ENCODE measurements around the gene CRKL.

Gene CRKL

DNA sequence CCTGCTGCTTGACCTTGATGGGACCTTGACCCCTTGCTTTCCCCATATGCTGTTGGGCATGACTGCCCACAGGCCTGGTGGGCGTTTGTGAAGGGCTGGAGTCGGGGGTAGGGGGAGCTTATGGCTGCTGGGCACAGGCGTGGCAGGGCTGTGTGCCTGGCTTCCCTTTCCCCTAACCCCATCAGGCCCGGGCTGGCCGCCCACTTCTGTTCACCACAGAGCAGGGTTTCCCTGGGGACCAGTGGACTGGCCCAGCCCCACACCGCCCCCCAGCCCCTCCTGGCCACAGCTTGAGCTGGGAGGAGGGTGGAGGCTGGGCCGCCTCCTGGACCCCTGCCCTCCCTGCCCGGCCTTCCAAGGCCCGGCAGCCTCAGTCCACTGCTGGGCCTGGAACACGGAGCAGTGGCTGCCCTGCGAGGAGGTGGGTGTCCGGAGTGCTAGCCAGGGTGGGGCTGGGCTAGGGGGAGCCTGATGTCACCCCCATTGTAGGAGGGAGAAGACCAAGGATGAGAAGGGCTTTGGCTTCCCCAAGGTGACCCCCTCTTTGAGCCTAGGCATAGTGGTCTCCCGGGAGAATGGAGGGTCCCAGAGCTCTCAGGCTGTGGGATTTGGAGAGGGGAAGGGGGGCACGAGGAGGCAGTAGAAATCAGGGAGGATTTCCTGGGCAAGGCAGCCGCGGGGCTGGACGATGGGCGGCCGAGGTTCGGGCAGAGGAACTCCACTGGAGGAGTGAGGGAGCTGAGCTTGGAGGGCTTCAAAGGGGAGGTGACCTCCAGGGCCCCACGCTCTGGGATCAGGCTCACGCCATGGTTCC is 49.9 kb downstream of the CRKL start, which contains the start of gene AIFM3:
AIFM3 (plus strand) TSS at position 373 of the 814 bp plus-strand sequence. CDS start 690 bp downstream, outside the sequence.
- no peak for TF ChIP-seq TEAD4 (IDR thresholded peaks at IDR 0.05)
- TF ChIP-seq TCF12 (IDR thresholded peaks at IDR 0.05; ENCODE audit: low read depth): no peak
- no peak for TF ChIP-seq CREB1 (IDR thresholded peaks at IDR 0.05; ENCODE audit: low read depth)
- no peak for TF ChIP-seq TAF1 (IDR thresholded peaks at IDR 0.05; ENCODE audit: low read depth)
- TF ChIP-seq YY1 (IDR thresholded peaks at IDR 0.05; ENCODE audit: low read depth): no peak
- TF ChIP-seq EP300 (IDR thresholded peaks at IDR 0.05; ENCODE audit: borderline replicate concordance): no peak
- TF ChIP-seq CEBPB (IDR thresholded peaks at IDR 0.05): no peak
- TF ChIP-seq, protein P1, sequence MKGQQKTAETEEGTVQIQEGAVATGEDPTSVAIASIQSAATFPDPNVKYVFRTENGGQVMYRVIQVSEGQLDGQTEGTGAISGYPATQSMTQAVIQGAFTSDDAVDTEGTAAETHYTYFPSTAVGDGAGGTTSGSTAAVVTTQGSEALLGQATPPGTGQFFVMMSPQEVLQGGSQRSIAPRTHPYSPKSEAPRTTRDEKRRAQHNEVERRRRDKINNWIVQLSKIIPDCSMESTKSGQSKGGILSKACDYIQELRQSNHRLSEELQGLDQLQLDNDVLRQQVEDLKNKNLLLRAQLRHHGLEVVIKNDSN (IDR thresholded peaks at IDR 0.05): no peak
- no peak for TF ChIP-seq FOXM1 (IDR thresholded peaks at IDR 0.05; ENCODE audit: borderline replicate concordance, low read depth)

DNA sequence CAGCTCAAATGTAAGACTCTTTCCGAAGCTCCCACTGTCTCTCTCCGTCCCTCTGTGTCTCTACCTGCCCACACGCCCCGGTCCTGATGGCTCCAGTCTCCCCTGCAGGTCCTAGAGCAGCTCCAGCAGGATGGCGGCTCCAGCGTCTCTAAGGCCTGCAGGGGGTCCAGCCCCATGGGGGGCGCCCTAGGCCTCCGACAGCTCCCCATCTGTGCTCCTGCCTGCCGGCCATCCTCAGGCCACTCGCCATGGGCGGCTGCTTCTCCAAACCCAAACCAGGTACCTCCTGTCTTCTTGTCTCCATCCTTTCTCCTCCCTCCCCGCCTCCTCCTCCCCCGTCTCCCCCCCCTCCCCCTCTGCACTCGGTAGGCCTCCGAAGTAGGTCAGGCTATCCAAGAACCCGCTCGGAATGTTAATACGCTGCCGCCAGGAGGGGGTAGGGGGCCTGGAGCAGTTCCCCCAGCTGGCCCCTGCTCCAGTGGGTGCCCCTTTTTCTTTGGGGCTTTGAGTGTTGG is 50.5 kb downstream of the CRKL start:
- no peak for TF ChIP-seq TCF12 (IDR thresholded peaks at IDR 0.05; ENCODE audit: low read depth)
- TF ChIP-seq, protein P2, sequence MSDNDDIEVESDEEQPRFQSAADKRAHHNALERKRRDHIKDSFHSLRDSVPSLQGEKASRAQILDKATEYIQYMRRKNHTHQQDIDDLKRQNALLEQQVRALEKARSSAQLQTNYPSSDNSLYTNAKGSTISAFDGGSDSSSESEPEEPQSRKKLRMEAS (IDR thresholded peaks at IDR 0.05): no peak
- TF ChIP-seq, protein P3, sequence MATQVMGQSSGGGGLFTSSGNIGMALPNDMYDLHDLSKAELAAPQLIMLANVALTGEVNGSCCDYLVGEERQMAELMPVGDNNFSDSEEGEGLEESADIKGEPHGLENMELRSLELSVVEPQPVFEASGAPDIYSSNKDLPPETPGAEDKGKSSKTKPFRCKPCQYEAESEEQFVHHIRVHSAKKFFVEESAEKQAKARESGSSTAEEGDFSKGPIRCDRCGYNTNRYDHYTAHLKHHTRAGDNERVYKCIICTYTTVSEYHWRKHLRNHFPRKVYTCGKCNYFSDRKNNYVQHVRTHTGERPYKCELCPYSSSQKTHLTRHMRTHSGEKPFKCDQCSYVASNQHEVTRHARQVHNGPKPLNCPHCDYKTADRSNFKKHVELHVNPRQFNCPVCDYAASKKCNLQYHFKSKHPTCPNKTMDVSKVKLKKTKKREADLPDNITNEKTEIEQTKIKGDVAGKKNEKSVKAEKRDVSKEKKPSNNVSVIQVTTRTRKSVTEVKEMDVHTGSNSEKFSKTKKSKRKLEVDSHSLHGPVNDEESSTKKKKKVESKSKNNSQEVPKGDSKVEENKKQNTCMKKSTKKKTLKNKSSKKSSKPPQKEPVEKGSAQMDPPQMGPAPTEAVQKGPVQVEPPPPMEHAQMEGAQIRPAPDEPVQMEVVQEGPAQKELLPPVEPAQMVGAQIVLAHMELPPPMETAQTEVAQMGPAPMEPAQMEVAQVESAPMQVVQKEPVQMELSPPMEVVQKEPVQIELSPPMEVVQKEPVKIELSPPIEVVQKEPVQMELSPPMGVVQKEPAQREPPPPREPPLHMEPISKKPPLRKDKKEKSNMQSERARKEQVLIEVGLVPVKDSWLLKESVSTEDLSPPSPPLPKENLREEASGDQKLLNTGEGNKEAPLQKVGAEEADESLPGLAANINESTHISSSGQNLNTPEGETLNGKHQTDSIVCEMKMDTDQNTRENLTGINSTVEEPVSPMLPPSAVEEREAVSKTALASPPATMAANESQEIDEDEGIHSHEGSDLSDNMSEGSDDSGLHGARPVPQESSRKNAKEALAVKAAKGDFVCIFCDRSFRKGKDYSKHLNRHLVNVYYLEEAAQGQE (IDR thresholded peaks at IDR 0.05; ENCODE audit: low read depth): no peak
- TF ChIP-seq ZBTB7A (IDR thresholded peaks at IDR 0.05; ENCODE audit: low read depth): no peak
- TF ChIP-seq, protein P1 (IDR thresholded peaks at IDR 0.05): no peak
- TF ChIP-seq TEAD4 (IDR thresholded peaks at IDR 0.05): no peak
- TF ChIP-seq TAF1 (IDR thresholded peaks at IDR 0.05; ENCODE audit: low read depth): no peak
- no peak for TF ChIP-seq EGR1 (IDR thresholded peaks at IDR 0.05)
- TF ChIP-seq NFIC (IDR thresholded peaks at IDR 0.05): no peak
- no peak for TF ChIP-seq CREB1 (IDR thresholded peaks at IDR 0.05; ENCODE audit: low read depth)
- TF ChIP-seq YY1 (IDR thresholded peaks at IDR 0.05; ENCODE audit: low read depth): no peak

DNA sequence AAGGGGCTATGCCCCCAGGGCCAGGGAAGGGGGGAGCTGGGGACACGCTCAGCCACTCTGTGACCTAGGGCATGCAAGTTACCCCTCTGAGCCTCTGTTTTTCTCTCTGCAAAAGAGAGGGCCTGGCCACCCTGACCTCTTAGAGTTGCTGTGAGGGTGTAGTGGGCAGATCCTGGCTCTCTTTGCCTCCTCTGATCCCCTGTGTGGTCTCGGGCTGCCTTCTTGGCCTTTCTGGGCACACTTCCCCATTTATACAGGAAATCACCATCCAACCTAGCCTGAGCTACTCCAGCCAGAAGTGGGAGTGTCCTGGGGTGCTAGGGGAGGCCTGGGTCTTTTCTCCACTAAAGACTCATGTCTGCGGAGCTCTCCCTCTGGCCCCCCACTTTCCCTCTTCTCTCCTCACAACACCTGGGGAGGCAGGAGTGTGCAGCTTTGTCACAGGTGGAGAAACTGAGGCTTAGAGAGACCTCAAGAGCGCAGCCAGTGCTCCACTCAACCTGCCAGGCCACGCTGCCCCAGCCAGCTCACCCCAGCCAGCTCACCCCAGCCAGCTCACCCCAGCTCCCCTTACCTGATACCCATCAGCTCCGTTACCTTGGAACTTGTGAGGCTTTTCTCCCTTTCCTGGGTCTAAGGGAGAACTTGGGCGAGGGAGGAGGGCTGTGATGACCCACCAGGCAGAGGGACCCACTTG is 51.2 kb downstream of the CRKL start:
- no peak for TF ChIP-seq TAF1 (IDR thresholded peaks at IDR 0.05; ENCODE audit: low read depth)
- no peak for TF ChIP-seq CEBPB (IDR thresholded peaks at IDR 0.05)
- TF ChIP-seq, protein P2 (IDR thresholded peaks at IDR 0.05): no peak
- TF ChIP-seq, protein P3 (IDR thresholded peaks at IDR 0.05; ENCODE audit: low read depth): no peak
- TF ChIP-seq EP300 (IDR thresholded peaks at IDR 0.05; ENCODE audit: borderline replicate concordance): no peak
- no peak for TF ChIP-seq FOXM1 (IDR thresholded peaks at IDR 0.05; ENCODE audit: borderline replicate concordance, low read depth)
- no peak for TF ChIP-seq ZBTB7A (IDR thresholded peaks at IDR 0.05; ENCODE audit: low read depth)
- no peak for TF ChIP-seq NFIC (IDR thresholded peaks at IDR 0.05)
- TF ChIP-seq RAD21 (IDR thresholded peaks at IDR 0.05; ENCODE audit: low read depth): no peak
- TF ChIP-seq TCF12 (IDR thresholded peaks at IDR 0.05; ENCODE audit: low read depth): no peak
- no peak for TF ChIP-seq EGR1 (IDR thresholded peaks at IDR 0.05)
- TF ChIP-seq TEAD4 (IDR thresholded peaks at IDR 0.05): no peak

DNA sequence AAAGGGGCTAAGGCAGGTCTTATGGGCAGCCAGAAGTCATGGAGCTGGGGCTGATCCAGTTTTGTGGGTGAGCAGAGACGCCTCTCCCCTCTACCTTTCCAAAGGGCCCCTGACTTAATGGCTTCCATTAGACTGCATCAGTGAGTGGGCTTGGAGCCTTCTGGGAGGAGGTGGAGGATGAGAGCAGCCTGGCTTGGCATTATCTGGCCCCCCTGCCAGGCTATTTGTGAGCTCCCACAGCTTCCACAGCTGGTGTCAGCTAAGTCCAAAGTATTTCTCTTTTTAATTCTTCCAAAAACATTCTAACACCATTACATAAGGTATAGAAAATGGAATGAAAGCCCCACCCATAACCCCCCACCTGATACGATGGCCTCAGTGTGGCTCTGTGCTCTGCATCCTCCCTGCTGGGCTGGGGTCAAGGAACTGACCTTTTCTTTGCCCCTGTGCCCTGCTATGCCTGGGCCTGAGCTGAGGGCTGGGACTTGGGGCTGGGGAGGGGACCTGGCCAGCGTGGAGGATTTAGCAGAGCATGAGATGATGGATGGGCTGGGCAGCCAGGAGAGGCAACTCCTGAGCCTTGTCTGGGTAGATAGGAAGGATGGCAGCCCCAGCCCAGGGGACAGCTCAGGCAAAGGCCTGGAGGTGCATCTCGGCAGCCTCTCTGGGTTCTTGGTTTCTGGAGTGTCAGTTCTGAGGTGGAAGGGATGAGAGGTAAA is 53.9 kb downstream of the CRKL start:
- TF ChIP-seq, protein P1 (IDR thresholded peaks at IDR 0.05): no peak
- no peak for TF ChIP-seq NFIC (IDR thresholded peaks at IDR 0.05)
- TF ChIP-seq CEBPB (IDR thresholded peaks at IDR 0.05): no peak
- no peak for TF ChIP-seq YY1 (IDR thresholded peaks at IDR 0.05; ENCODE audit: low read depth)
- no peak for TF ChIP-seq EGR1 (IDR thresholded peaks at IDR 0.05)
- no peak for TF ChIP-seq TCF12 (IDR thresholded peaks at IDR 0.05; ENCODE audit: low read depth)
- TF ChIP-seq, protein P2 (IDR thresholded peaks at IDR 0.05): no peak
- TF ChIP-seq RAD21 (IDR thresholded peaks at IDR 0.05; ENCODE audit: low read depth): no peak
- no peak for TF ChIP-seq CREB1 (IDR thresholded peaks at IDR 0.05; ENCODE audit: low read depth)
- no peak for TF ChIP-seq FOXM1 (IDR thresholded peaks at IDR 0.05; ENCODE audit: borderline replicate concordance, low read depth)
- TF ChIP-seq TEAD4 (IDR thresholded peaks at IDR 0.05): no peak
- TF ChIP-seq TAF1 (IDR thresholded peaks at IDR 0.05; ENCODE audit: low read depth): no peak
- TF ChIP-seq, protein P3 (IDR thresholded peaks at IDR 0.05; ENCODE audit: low read depth): no peak
- no peak for TF ChIP-seq ZBTB7A (IDR thresholded peaks at IDR 0.05; ENCODE audit: low read depth)
